ENCODE results near the gene MTIF3. TPM values are rescaled to one million over a fixed set of nuclear protein-coding genes. Genes with fewer than 3 reads are reported as not detected.

The MTIF3 gene
- polyA plus RNA-seq, 5 donors = 62.4 to 76.9 (median 67.0) TPM

Other genes starting within 250 kb of the MTIF3 start
- gene RPL21, start 199.0 kb downstream of the MTIF3 start, polyA plus RNA-seq (ENCODE audit: insufficient read depth in 1 of 5, insufficient read length in 5 of 5, low replicate concordance in 1 of 5) = 1,000 to 10,000 TPM in 2 of 5 donors, 100 to 1,000 TPM in 3; 841 to 1,036 (median 918) TPM
- 10 to 100 TPM in 3 of 5 donors, 1 to 10 TPM in 2; 8.4 to 14.3 (median 12.3) TPM for gene RASL11A, start 179.7 kb downstream of the MTIF3 start, polyA plus RNA-seq (ENCODE audit: insufficient read depth in 1 of 5, insufficient read length in 5 of 5, low replicate concordance in 1 of 5)
- gene GTF3A, start 25.9 kb downstream of the MTIF3 start, polyA plus RNA-seq (ENCODE audit: insufficient read depth in 1 of 5, insufficient read length in 5 of 5, low replicate concordance in 1 of 5) = 10 to 100 TPM; 73.3 to 88.2 (median 79.0) TPM
- 10 to 100 TPM; 12.1 to 20.3 (median 17.6) TPM for gene LNX2, start 170.0 kb upstream of the MTIF3 start, polyA plus RNA-seq (ENCODE audit: insufficient read depth in 1 of 5, insufficient read length in 5 of 5, low replicate concordance in 1 of 5)
- gene POLR1D, start 171.3 kb upstream of the MTIF3 start, polyA plus RNA-seq (ENCODE audit: insufficient read depth in 1 of 5, insufficient read length in 5 of 5, low replicate concordance in 1 of 5) = 100 to 1,000 TPM; 132 to 161 (median 155) TPM